Umbilical cord (tissue), 2 donors: ENCODE data around the gene PLCB3. TPM values are rescaled to one million over a fixed set of nuclear protein-coding genes. Genes with fewer than 3 reads are reported as not detected.

Source experiments
- DNase-seq: peaks from one replicate; pipeline ENCODE4 v3.0.0-alpha.2; 2015; ENCODE audit warnings: low spot score
- total RNA-seq: library from RNA; depleted of rRNA; stranded (reverse); fragments of >200 nt; gene quantifications from one replicate; pipeline ENCODE4 v1.2.3, GENCODE V29; 2014; ENCODE audit warnings: low replicate concordance; ENCODE audit not compliant: insufficient read depth

The PLCB3 gene
- total RNA-seq, 1 donor from 2014 or later: 17.6 TPM

DNA sequence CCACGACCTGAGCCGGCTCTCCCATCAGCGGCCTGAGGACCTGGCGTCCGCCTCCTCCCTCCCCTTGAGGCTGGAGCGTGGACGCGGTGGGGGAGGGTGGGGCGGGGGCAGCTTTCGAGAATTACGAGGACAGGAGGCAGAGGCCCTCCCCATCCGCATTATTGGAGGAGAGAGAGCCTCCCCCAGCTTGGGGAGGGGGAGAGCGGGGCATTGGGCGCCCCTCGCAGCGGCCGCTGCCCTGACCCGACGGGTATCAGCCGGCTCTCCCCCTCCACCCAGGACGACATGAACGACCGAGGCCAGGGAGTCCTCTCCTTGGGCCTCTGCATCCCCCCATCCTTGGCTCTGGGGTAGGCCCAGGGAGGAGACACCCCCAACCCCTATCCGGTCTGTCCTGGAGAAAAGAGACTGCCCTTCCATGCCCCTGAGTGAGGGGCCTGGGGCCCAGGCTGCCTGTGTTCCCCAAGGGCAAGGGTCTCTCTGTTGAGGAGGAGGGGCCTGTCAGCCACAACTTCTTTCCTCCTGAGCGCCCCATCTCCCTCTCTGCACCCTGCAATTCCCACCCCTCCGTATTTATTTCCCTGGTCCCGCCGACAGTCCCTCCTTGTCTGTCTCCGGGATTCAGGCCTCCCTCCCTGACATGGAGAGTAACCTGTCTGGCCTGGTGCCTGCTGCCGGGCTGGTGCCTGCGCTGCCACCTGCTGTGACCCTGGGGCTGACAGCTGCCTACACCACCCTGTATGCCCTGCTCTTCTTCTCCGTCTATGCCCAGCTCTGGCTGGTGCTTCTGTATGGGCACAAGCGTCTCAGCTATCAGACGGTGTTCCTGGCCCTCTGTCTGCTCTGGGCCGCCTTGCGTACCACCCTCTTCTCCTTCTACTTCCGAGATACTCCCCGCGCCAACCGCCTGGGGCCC is 34.8 kb downstream of the PLCB3 start:
- DNase-seq: no peak

DNA sequence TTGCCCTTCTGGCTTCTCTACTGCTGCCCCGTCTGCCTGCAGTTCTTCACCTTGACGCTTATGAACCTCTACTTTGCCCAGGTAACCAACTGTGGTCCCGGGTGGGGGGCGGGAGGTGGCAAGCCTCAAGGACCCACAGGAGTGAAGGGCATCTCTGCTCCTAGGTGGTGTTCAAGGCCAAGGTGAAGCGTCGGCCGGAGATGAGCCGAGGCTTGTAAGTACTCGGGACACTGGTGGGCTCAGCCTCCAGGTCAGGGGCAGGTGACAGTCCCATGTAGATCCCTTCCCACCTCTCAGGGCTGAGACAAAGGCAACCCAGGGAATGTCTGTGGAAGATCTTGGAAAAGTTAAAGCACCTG is 35.5 kb downstream of the PLCB3 start:
- no peak for DNase-seq

DNA sequence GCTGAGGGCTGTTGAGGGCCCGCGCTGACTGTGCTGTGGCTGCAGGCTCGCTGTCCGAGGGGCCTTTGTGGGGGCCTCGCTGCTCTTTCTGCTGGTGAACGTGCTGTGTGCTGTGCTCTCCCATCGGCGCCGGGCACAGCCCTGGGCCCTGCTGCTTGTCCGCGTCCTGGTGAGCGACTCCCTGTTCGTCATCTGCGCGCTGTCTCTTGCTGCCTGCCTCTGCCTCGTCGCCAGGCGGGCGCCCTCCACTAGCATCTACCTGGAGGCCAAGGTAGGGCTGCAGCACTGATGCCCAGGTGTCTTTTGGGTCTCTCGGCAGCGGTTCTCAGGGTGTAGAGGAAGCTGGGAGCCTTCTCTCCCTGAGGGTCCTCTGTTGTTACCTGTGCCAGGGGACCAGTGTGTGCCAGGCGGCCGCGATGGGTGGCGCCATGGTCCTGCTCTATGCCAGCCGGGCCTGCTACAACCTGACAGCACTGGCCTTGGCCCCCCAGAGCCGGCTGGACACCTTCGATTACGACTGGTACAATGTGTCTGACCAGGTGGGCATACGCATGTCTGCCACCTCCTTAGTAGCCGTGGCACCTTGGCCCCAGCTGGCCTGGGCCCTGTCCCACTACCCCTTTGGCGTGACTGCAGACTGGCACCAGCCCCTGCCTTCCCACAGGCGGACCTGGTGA is 36.5 kb downstream of the PLCB3 start:
- no peak for DNase-seq

DNA sequence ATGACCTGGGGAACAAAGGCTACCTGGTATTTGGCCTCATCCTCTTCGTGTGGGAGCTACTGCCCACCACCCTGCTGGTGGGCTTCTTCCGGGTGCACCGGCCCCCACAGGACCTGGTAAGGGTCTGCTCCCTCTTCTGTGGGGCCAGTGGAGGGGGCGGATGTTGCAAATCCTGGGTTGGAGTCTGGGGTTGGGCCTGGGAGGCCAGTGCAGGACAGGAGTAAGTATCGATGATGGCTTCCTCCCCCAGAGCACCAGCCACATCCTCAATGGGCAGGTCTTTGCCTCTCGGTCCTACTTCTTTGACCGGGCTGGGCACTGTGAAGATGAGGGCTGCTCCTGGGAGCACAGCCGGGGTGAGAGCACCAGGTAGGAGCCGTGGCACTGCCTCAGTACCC is 37.0 kb downstream of the PLCB3 start:
- DNase-seq: no peak

DNA sequence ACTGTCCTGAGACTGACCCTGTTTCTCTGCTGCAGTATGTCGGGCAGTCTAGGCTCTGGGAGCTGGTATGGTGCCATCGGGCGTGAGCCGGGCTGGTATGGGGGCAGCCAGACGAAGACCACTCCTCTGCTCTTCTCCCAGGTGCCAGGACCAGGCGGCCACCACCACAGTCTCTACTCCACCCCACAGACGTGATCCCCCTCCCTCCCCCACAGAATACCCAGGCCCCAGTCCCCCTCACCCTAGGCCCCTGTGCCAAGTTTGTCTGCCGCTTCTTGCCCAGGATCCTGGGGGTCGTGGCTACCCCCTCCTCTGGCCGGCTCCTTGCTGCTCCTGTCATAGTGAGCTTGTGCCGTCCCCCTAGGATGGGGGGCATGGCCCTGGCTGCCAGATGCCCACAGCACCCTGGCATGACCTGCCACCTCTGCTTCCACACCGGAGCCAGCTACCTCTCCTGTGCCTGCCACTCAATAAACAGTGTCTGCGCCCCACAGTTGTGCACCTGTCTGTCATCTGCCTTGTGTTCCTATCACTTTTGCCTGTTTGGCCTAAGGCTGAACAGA is 37.8 kb downstream of the PLCB3 start:
- DNase-seq: no peak

DNA sequence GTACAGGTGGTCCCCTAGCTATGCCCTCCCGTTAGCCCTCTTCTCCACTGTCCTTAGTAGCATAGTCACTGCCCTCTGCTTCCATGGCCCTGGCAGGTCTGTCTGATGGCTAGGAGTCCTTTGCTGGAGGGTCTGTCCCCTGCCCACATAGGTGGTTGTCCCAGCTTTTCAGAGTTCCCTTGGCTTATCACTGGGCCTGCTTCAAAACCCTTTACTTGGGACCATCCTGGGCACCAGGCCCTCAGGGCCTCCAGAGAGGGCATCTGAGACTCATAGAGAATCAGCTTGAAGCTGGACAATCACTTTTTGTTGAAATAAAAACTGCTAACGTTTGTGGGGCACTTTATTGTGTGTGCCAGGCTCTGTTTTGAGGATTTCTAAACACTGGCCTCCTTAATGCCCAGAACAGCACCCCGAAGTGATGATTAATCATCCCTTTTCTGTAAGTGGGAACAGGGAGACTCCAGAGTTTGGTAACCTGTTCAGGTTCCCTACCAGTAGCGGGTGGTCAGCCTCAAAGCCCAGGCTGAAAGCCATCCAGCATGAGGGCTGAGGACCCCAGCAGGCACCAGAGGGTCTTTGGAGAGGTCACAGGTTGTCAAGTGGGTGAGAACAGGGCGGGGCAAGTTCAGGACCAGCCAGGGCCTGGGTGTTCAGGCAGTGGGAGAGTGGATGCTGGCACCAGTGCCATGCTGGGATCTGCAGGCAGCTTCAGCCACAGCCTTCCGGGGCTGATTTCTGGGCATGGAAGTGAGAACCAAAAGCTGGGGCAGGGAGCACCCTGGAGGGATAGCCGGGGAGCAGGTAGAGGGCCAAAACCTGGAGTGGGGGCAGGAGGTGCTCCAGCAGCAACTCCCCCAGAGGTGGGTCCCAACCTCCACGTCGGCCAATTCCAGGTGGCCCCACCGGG is 39.3 kb downstream of the PLCB3 start:
- DNase-seq: no peak

DNA sequence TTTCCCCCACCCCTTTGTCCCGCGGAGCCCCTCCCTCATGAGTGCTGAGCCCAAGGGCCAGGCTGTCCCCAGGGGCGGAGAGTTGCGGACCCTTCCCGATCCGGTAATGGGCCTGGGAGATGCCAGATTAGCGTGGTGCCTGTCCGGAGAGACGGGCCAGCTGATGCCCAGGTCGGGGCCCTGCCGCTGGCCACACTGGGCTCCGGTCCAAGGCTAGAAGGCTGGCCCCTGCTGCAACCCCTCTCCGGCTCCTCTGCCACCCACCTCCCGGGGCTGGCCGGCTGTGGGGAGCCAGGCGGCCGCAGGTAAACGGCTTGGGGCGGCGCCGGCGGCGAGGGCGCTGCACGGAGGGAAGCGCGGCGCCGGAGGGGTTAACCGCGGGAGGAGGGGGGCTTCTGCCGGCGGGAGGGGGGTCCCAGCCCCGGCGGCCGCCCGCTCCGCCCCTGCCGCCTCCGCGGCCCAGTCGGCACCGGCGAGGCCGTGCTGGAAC is 40.0 kb downstream of the PLCB3 start, which contains the start of gene KCNK4:
KCNK4 (plus strand) TSS at position 41 of the 490 bp plus-strand sequence. CDS start 1,717 bp downstream, outside the sequence.
- DNase-seq: no peak

DNA sequence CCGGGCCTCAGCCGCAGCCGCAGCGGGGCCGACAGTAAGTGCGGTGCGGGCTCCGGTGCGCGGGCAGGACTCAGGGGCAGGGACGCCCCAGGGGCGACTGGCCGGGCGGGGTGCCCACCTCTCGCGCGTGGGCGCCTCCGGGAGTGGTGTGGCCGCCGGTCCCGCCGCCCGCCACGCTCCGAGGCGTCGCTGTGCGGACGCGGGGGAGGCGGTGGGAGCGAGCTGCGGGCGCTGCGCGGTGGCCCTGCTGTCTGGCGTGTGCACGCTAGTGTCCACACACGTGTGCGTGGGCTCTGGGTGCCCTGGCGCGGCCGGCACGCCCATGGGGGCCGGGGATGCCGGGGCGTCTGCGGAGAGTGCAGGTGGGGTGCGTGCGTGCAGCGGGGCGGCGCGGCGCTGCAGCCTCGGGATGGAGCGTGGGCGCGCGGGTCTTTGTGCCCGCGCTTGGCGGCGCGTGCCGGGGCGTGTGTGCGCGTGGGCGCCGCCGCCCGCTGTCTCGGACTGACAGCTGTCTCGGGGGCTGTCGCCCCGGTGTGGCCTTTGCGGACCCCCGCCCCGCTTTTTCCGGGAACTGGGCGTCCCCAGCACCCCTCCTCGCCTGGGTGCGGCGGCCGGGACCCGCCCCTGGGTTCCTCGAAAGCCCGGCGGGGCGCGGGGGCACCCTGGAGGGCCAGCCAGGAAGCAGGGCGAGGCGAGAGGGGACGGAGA is 40.6 kb downstream of the PLCB3 start:
- no peak for DNase-seq

DNA sequence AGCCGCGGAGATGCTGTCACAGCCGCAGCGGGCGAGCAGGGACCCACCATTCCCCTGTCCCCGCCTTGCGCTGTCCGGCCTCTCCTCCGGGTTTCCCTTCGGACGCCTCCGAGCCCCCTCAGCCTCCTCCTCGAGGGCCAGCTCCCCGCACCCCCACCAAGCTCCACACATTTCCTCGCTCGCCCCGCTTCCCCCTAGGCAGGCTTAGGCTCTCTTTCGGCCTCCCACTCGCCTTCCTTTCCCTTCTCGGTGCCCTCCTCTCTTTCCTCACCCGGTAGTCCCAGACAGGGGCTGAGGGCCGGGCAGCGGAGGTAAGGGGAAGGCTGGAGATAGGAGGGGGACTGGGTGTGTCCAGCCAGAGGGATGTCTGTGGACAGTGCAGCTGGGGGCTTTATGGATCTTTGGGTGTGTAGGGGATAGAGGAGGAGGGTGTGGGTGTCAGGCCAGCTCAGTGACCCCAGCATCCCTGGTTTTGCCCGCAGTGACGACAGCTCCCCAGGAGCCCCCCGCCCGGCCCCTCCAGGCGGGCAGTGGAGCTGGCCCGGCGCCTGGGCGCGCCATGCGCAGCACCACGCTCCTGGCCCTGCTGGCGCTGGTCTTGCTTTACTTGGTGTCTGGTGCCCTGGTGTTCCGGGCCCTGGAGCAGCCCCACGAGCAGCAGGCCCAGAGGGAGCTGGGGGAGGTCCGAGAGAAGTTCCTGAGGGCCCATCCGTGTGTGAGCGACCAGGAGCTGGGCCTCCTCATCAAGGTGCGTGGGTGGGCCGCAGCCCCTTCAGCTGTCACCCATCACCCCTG is 41.3 kb downstream of the PLCB3 start:
- no peak for DNase-seq

DNA sequence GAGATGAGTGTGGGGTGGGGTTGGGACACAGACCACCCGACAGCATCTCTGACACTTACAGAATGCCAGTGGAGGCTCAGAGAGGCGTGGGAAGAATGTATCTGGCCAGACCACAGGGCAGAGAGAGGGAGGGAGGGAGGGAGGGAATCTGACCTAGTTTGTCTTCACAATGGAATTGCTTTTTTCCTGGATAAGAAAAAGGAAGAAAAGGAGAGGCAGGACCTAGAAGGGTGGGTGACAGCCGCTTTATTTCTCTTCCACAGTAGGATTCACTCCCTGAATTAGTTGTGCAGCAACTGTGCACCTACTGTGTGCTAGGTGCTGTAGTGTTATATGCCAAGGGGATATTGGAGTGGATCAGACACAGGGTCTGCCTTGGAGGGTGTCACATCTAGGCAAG is 43.4 kb downstream of the PLCB3 start:
- no peak for DNase-seq

DNA sequence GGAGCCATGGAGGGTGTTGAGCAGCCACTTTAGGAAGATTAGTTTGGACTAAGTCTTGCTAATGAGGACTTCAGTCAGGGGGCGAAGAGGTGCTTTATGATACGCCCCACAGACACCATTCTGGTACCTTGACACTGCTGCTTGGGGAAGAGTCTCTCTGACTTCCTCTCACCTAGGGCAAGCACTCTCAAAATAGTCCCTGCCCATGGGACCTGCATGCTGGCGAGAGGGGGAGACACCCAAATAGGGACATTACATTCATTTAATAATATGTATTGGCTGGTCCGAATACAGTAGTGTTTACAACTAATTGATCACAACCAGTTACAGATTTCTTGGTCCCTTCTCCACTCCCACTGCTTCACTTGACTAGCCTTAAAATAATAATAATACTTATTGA is 44.4 kb downstream of the PLCB3 start:
- no peak for DNase-seq

DNA sequence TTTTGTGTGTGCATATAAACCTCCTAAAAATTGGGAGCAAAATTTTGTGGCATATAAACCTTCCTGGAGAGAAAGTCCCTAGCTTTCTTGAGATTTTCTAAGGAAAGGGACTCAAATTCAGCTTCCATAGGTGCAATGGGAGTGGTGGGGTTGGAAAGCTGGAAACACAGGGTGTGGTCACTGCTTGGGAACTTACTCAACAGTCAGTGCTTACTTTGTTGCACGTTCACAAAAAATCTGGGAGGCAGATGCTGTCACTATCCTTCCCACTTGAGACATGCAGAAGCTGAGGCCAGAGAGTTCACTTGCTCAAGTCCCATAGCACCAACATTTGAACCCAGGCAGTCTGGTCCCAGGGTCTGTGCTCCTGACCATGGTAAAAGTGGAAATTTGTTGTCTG is 44.9 kb downstream of the PLCB3 start:
- DNase-seq: no peak

DNA sequence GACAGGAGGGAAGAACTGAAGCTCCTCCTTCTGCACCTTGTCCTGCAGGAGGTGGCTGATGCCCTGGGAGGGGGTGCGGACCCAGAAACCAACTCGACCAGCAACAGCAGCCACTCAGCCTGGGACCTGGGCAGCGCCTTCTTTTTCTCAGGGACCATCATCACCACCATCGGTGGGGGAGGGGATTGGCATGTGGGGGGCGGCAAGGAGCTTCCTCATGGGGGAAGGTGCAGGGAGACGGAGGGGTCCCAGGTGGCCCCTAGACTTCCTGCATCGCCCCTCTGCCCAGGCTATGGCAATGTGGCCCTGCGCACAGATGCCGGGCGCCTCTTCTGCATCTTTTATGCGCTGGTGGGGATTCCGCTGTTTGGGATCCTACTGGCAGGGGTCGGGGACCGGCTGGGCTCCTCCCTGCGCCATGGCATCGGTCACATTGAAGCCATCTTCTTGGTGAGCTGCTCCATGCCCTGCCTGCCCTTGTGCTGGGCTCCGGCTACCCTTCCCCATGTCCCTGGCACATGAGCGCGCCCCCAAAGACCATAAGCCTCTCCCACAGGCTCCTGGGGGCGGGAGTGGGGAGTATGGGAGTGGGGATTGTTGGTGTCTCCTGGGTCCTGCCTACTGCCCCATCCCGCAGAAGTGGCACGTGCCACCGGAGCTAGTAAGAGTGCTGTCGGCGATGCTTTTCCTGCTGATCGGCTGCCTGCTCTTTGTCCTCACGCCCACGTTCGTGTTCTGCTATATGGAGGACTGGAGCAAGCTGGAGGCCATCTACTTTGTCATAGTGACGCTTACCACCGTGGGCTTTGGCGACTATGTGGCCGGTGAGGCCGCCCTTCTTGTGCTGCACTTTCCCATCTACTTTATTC is 45.7 kb downstream of the PLCB3 start:
- DNase-seq: no peak

DNA sequence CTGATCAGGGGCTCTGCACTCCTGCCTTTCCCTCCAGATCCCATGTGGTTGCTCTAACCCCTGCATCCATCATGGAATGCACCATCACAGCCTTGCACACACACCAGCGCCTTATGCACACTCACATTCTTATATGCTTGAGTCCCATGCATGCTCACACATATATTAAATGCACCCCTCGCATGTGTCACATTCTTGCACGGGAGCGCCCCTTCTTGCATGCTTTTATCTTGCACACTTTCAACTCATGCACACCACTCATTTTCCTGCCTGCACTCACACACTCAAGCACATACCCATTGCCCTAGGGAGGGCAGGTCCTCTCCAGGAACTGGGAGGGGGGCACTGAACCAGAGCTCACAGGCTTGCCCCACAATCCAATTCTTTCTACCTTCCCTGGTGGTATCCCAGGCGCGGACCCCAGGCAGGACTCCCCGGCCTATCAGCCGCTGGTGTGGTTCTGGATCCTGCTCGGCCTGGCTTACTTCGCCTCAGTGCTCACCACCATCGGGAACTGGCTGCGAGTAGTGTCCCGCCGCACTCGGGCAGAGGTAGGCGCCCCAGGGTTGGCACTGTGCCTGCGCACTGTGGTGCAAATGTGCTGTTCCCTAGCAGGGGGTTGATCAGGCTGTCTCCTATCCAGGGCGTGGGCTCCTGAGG is 46.5 kb downstream of the PLCB3 start:
- DNase-seq: no peak

DNA sequence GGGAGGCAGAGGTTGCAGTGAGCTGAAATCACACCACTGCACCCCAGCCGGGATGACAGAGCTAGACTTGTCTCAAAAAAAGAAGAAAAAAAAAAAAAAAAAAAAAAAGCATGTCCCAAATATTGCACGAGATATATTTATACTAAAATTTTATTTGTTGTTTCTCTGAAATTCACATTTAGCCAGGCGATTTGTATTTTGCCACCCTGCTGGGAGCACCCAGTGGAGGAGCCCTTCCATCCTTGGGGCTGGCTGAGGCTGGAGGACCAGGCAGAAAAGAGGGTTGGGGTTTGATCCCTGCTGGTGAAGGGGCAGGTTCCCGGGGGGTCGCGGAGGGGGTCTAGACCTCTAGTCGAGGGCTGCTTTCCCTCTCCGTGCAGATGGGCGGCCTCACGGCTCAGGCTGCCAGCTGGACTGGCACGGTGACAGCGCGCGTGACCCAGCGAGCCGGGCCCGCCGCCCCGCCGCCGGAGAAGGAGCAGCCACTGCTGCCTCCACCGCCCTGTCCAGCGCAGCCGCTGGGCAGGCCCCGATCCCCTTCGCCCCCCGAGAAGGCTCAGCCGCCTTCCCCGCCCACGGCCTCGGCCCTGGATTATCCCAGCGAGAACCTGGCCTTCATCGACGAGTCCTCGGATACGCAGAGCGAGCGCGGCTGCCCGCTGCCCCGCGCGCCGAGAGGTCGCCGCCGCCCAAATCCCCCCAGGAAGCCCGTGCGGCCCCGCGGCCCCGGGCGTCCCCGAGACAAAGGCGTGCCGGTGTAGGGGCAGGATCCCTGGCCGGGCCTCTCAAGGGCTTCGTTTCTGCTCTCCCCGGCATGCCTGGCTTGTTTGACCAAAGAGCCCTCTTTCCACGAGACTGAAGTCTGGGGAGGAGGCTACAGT is 47.9 kb downstream of the PLCB3 start:
- DNase-seq: peak; percentile 49

DNA sequence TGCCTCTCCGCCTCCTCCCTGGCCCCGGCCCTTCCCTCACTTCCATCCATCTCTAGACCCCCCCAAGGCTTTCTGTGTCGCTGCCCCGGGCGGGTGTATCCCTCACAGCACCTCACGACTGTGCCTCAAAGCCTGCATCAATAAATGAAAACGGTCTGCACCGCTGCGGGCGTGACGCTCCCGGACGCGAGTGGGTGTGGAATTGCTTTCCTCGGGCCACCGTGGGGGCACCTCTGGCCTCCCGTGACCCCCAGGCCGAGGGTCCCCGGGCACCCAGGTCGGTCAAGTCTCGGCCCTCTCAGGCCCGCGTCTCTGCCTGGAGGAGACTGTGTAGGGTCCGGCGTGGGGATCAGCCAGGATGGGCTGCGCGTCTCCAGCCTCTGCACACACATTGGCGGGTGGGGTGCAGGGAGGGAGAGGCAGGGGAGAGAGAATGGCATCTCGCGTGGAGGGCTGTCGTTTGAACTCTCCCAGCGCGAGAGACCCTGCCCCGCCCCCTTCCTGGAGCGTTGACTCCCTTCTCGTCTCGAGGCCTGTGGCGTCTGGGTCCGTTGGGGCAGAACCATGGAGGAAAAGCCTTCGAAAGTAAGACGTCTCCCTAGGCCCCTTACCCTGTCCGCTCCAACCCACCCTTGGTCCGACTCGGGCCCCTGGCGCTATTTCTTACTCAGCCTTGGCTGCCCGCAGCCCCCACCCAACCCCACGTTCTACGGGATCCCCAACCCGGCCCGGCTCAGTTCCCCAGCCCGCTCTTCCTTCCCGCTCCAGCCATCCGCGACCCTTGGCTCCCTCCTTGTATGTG is 48.7 kb downstream of the PLCB3 start, which contains the start of gene CATSPERZ:
CATSPERZ (plus strand) TSS at position 512 of the 802 bp plus-strand sequence; CDS start at position 565, 53 bp downstream.
- DNase-seq: no peak
